GM23248 (cell line): ENCODE results near the gene PKD2L1. TPM values are rescaled to one million over a fixed set of nuclear protein-coding genes. Genes with fewer than 3 reads are reported as not detected.
A peak's percentile ranks its signal among the peaks of the same experiment; 100 is the strongest.
"Not testable (repeated sequence)": the region's sequence is repeated elsewhere in the genome, so short reads cannot be mapped to it uniquely, and the experiment has no call there.

ENCODE experiments used
- DNase-seq: peaks from one replicate; pipeline ENCODE4 v3.0.0-alpha.2; 2015
- H2AFZ ChIP-seq: fragments of 200-600 bp; sonication (generic); 2 replicates; pipeline ENCODE4 v1.6.1; 2016; ENCODE audit warnings: antibody characterized with exemption
- H3F3A ChIP-seq: fragments of 200-600 bp; sonication (generic); 2 replicates; pipeline ENCODE4 v1.6.1; 2016; ENCODE audit warnings: mild to moderate bottlenecking, antibody characterized with exemption, mixed run types; ENCODE audit not compliant: insufficient read depth
- H3K27ac ChIP-seq: fragments of 200-600 bp; sonication (generic); 2 replicates; pipeline ENCODE4 v1.5.1; 2016; ENCODE audit warnings: mild to moderate bottlenecking
- H3K27me3 ChIP-seq: fragments of 200-600 bp; sonication (generic); replicated peaks from 2 replicates; pipeline ENCODE4 v1.6.1; 2016; ENCODE audit warnings: mild to moderate bottlenecking; ENCODE audit not compliant: insufficient read depth
- H3K36me3 ChIP-seq: fragments of 200-600 bp; sonication (generic); 2 replicates; pipeline ENCODE4 v1.6.1; 2016; ENCODE audit warnings: low read depth, mild to moderate bottlenecking
- H3K4me1 ChIP-seq: fragments of 200-600 bp; sonication (generic); 2 replicates; pipeline ENCODE4 v1.6.1; 2016; ENCODE audit warnings: mild to moderate bottlenecking; ENCODE audit not compliant: insufficient read depth
- H3K4me2 ChIP-seq: fragments of 200-600 bp; sonication (generic); one replicate; pipeline ENCODE4 v1.6.1; 2016; ENCODE audit warnings: mild to moderate bottlenecking; ENCODE audit not compliant: unreplicated experiment
- H3K4me3 ChIP-seq: fragments of 200-600 bp; sonication (generic); 2 replicates; pipeline ENCODE4 v1.5.1; 2016; ENCODE audit warnings: mild to moderate bottlenecking
- H3K79me2 ChIP-seq: fragments of 200-600 bp; sonication (generic); 2 replicates; pipeline ENCODE4 v1.6.1; 2016; ENCODE audit warnings: mild to moderate bottlenecking; ENCODE audit not compliant: insufficient read depth
- H3K9ac ChIP-seq: fragments of 200-600 bp; sonication (generic); 2 replicates; pipeline ENCODE4 v1.6.1; 2016; ENCODE audit warnings: mild to moderate bottlenecking
- H3K9me2 ChIP-seq: fragments of 200-600 bp; sonication (generic); 2 replicates; pipeline ENCODE4 v1.6.1; 2016; ENCODE audit warnings: mixed run types, mild to moderate bottlenecking, moderate library complexity; ENCODE audit not compliant: insufficient read depth
- H3K9me3 ChIP-seq: fragments of 200-600 bp; sonication (generic); one replicate; pipeline ENCODE4 v1.6.1; 2017; ENCODE audit warnings: low read depth
- H4K20me1 ChIP-seq: fragments of 200-600 bp; sonication (generic); 2 replicates; pipeline ENCODE4 v1.6.0; 2016; ENCODE audit not compliant: insufficient read depth
- EZH2 ChIP-seq: fragments of 200-600 bp; sonication (generic); IDR thresholded peaks from 2 replicates; pipeline ENCODE4 v1.6.1; 2018; ENCODE audit warnings: antibody characterized with exemption, mild to moderate bottlenecking; ENCODE audit not compliant: insufficient read depth, poor library complexity, severe bottlenecking
- EZH2phosphoT487 ChIP-seq: fragments of 200-600 bp; sonication (generic); IDR thresholded peaks from 2 replicates; pipeline ENCODE4 v1.6.1; 2018; ENCODE audit warnings: antibody characterized with exemption, moderate library complexity, mild to moderate bottlenecking, low read depth; ENCODE audit not compliant: insufficient read depth
- WGBS, 2 experiments: methylation state at CpG; one replicate each; pipeline ENCODE4 v1.1.6; 2015 to 2017; ENCODE audit warnings: low lambda C conversion rate in 2 of 2, low coverage in 1 of 2; ENCODE audit errors: missing lambda C conversion rate in 2 of 2; 5-methylcytosine and 5-hydroxymethylcytosine counted together
- in situ Hi-C: fragments of 300-500 bp; cut with MboI; formaldehyde crosslinking; loops from 2 replicates; pipeline ENCODE4 v1.15.0; 2020
- polyA plus RNA-seq: library from polyadenylated mRNA; unstranded; fragments of >200 nt; fragmentation: Nextera tagmentation; extraction: Ambion mirVana; gene quantifications from 2 replicates; pipeline ENCODE4 v1.2.1, GENCODE V29; 2016
- total RNA-seq: library from RNA; depleted of rRNA; stranded (reverse); fragments of >200 nt; shearing (Covaris generic); gene quantifications from 2 replicates; pipeline ENCODE4 v1.2.3, GENCODE V29; 2014

PKD2L1 gene
- total and polyA plus RNA-seq, 2 experiments from 2014 or later = not detected

- in situ Hi-C loops = no loop called here
- no peak overlapping the region for H3K9ac ChIP-seq
- no peaks in the 10 kb centered on the region for H4K20me1 ChIP-seq
- H3K27ac ChIP-seq = no peak overlapping the region
- WGBS, 2 experiments = 16 to 17% methylated on average over 7 of the region's 7 CpGs
- no peak overlapping the region for H3K4me3 ChIP-seq
- no peaks in the 10 kb centered on the region for H3K79me2 ChIP-seq
- peaks cover 10% of the 10 kb centered on the region; the same call in 1 of the 2 replicates for H3K4me1 ChIP-seq
- no peaks in the 10 kb centered on the region for H3K9me2 ChIP-seq
- no peaks in the 10 kb centered on the region for H3K9me3 ChIP-seq
- peaks cover 19% of the 10 kb centered on the region; the same call in 1 of the 2 replicates for H3K27me3 ChIP-seq
- DNase-seq = peak; percentile 70
- no peak overlapping the region for H3K4me2 ChIP-seq
- no peaks in the 10 kb centered on the region for H3K36me3 ChIP-seq
- H2AFZ ChIP-seq = no peak overlapping the region
- H3F3A ChIP-seq = no peaks in the 10 kb centered on the region; the same call in 1 of the 2 replicates
- TF ChIP-seq EZH2phosphoT487 = no peak
- no peak for TF ChIP-seq EZH2
Measured at GRCh38 chr10:100303724-100304319, 26.2 kb downstream of the PKD2L1 start.

GRCh38 chr10:100301123-100301522 is 28.9 kb downstream of the PKD2L1 start:
- H3K79me2 ChIP-seq, DNase-seq, H4K20me1 ChIP-seq, H2AFZ ChIP-seq, H3K36me3 ChIP-seq, H3K4me3 ChIP-seq, H3K27ac ChIP-seq, H3K4me2 ChIP-seq, H3K4me1 ChIP-seq, H3K9me3 ChIP-seq, in situ Hi-C loops, H3K9me2 ChIP-seq, H3F3A ChIP-seq, H3K9ac ChIP-seq: not testable (repeated sequence)
- peaks cover 22% of the 10 kb centered on the region for H3K27me3 ChIP-seq
- WGBS, 2 experiments = 43 to 44% methylated on average over 5 of the region's 5 CpGs

- no peak overlapping the region for H3K9ac ChIP-seq
- no peak overlapping the region for H3K4me2 ChIP-seq
- H2AFZ ChIP-seq = no peak overlapping the region
- H3K27ac ChIP-seq = no peak overlapping the region
- H3K4me3 ChIP-seq = no peak overlapping the region
- TF ChIP-seq EZH2phosphoT487 (no peak), EZH2 (no peak)
- no peaks in the 10 kb centered on the region for H4K20me1 ChIP-seq
- DNase-seq = no peak
- 52 to 56% methylated on average over 9 of the region's 9 CpGs for WGBS, 2 experiments
- H3K9me2 ChIP-seq = no peaks in the 10 kb centered on the region
- H3K27me3 ChIP-seq = peaks cover 7% of the 10 kb centered on the region
- in situ Hi-C loops = no loop called here
- no peaks in the 10 kb centered on the region for H3K9me3 ChIP-seq
- no peaks in the 10 kb centered on the region for H3K4me1 ChIP-seq
- H3K79me2 ChIP-seq = no peaks in the 10 kb centered on the region
- no peaks in the 10 kb centered on the region; the same call in 1 of the 2 replicates for H3F3A ChIP-seq
- no peaks in the 10 kb centered on the region for H3K36me3 ChIP-seq
Measured at GRCh38 chr10:100297242-100297641, 32.8 kb downstream of the PKD2L1 start.

- H3K27me3 ChIP-seq = peaks cover 3% of the 10 kb centered on the region
- no peak overlapping the region for H3K9ac ChIP-seq
- no peak overlapping the region for H3K4me2 ChIP-seq
- no peak overlapping the region for H3K4me3 ChIP-seq
- H2AFZ ChIP-seq = no peak overlapping the region
- H3K27ac ChIP-seq = no peak overlapping the region
- H3K36me3 ChIP-seq = no peaks in the 10 kb centered on the region
- in situ Hi-C loops = no loop called here
- no peak for DNase-seq
- no peaks in the 10 kb centered on the region for H4K20me1 ChIP-seq
- H3K4me1 ChIP-seq = no peaks in the 10 kb centered on the region
- H3K9me2 ChIP-seq = no peaks in the 10 kb centered on the region
- TF ChIP-seq EZH2phosphoT487 (no peak), EZH2 (no peak)
- no peaks in the 10 kb centered on the region for H3K9me3 ChIP-seq
- no peaks in the 10 kb centered on the region for H3K79me2 ChIP-seq
- H3F3A ChIP-seq = no peaks in the 10 kb centered on the region; the same call in 1 of the 2 replicates
Measured at GRCh38 chr10:100293066-100293465, 37.0 kb downstream of the PKD2L1 start.

GRCh38 chr10:100292300-100292699 is 37.7 kb downstream of the PKD2L1 start:
- H3K79me2 ChIP-seq, H3F3A ChIP-seq, H2AFZ ChIP-seq, H3K27ac ChIP-seq, H4K20me1 ChIP-seq, H3K9me2 ChIP-seq, H3K9ac ChIP-seq, H3K9me3 ChIP-seq, in situ Hi-C loops, H3K36me3 ChIP-seq, H3K4me2 ChIP-seq, H3K4me1 ChIP-seq, H3K27me3 ChIP-seq, H3K4me3 ChIP-seq: not testable (repeated sequence)
- 53 to 56% methylated on average over 4 of the region's 4 CpGs for WGBS, 2 experiments
- peak; percentile 41 for DNase-seq
